H1 (cell line): ENCODE data around the gene CRHR1. TPM values are rescaled to one million over a fixed set of nuclear protein-coding genes. Genes with fewer than 3 reads are reported as not detected.

ENCODE experiments used
- CTCF ChIA-PET: fragments of 300-600 bp; sonication (Branson Sonifier 250); formaldehyde crosslinking; loops from one replicate; lab custom pipeline; 2021; ENCODE audit not compliant: partially characterized antibody; lab: Charles Lee
- POLR2A ChIA-PET: fragments of 300-600 bp; sonication (Branson Sonifier 250); formaldehyde crosslinking; loops from one replicate; lab custom pipeline; 2021; ENCODE audit warnings: inconsistent platforms; ENCODE audit not compliant: partially characterized antibody; lab: Charles Lee
- DNase-seq, 2 experiments: peaks; one replicate each; pipeline versions ENCODE4 v3.0.0 to v3.0.0-alpha.2; 2010 to 2022; ENCODE audit warnings: low spot score in 2 of 2, low read depth in 1 of 2, mixed read lengths in 1 of 2
- FAIRE-seq: peaks from 2 replicates; lab custom pipeline; 2011; peaks lifted over from hg19 to GRCh38; lab: Jason Lieb, UNC
- H2AFZ ChIP-seq: 2 replicates; pipeline ENCODE4 v1.8.1; 2012; ENCODE audit warnings: low read length, inconsistent platforms
- H2AK5ac ChIP-seq: 2 replicates; pipeline ENCODE4 v1.6.1; 2013; ENCODE audit warnings: low read depth, low read length
- H2BK120ac ChIP-seq: replicated peaks from 2 replicates; pipeline ENCODE3; 2013; ENCODE audit warnings: low read depth, low read length, inconsistent platforms
- H2BK12ac ChIP-seq: 2 replicates; pipeline ENCODE4 v1.6.1; 2013; ENCODE audit warnings: low read depth, low read length
- H2BK15ac ChIP-seq: 2 replicates; pipeline ENCODE4 v1.6.1; 2013; ENCODE audit warnings: low read length
- H2BK20ac ChIP-seq: 2 replicates; pipeline ENCODE4 v1.6.1; 2013; ENCODE audit warnings: low read length
- H2BK5ac ChIP-seq: 2 replicates; pipeline ENCODE4 v1.6.1; 2013; ENCODE audit warnings: low read depth, low read length
- H3K14ac ChIP-seq: 2 replicates; pipeline ENCODE4 v1.6.1; 2013; ENCODE audit warnings: inconsistent platforms; ENCODE audit not compliant: insufficient read length
- H3K18ac ChIP-seq: 2 replicates; pipeline ENCODE4 v1.6.1; 2013; ENCODE audit warnings: low read length; ENCODE audit errors: extremely low read depth
- H3K23ac ChIP-seq: 2 replicates; pipeline ENCODE4 v1.6.1; 2013; ENCODE audit warnings: inconsistent platforms; ENCODE audit not compliant: insufficient read length
- H3K23me2 ChIP-seq: 2 replicates; pipeline ENCODE4 v1.6.1; 2013; ENCODE audit warnings: low read depth, low read length
- H3K27ac ChIP-seq: 2 replicates; pipeline ENCODE4 v1.6.1; 2011; ENCODE audit warnings: low read depth, low read length, inconsistent platforms
- H3K27me3 ChIP-seq, 4 experiments: replicated peaks in 1 of 4; 1 replicate in 1 of 4; 2 replicates in 3 of 4; pipeline versions ENCODE4 v1.6.1 to v1.8.1; 2011 to 2013; ENCODE audit warnings: low read length in 3 of 4, mild to moderate bottlenecking in 3 of 4, inconsistent platforms in 2 of 4, mixed read lengths in 2 of 4, moderate library complexity in 1 of 4; ENCODE audit not compliant: control insufficient read depth in 3 of 4, insufficient read depth in 3 of 4; ENCODE audit errors: extremely low read depth in 1 of 4
- H3K36me3 ChIP-seq, 4 experiments: 2 replicates each; pipeline versions ENCODE4 v1.6.1 to v1.8.1; 2011 to 2013; ENCODE audit warnings: mild to moderate bottlenecking in 4 of 4, low read length in 3 of 4, moderate library complexity in 2 of 4, control low read depth in 1 of 4, inconsistent platforms in 1 of 4; ENCODE audit not compliant: insufficient read depth in 4 of 4, control insufficient read depth in 2 of 4
- H3K4ac ChIP-seq: replicated peaks from 2 replicates; pipeline ENCODE3; 2013; ENCODE audit warnings: low read length, low read depth, mixed read lengths, inconsistent platforms; ENCODE audit not compliant: insufficient read length
- H3K4me1 ChIP-seq, 4 experiments: replicated peaks in 1 of 4; 1 replicate in 1 of 4; 2 replicates in 3 of 4; pipeline versions ENCODE4 v1.6.1 to v1.8.1; 2011 to 2013; ENCODE audit warnings: low read length in 3 of 4, inconsistent platforms in 2 of 4, mixed read lengths in 1 of 4; ENCODE audit not compliant: insufficient read depth in 4 of 4, control insufficient read depth in 3 of 4
- H3K4me2 ChIP-seq, 2 experiments: 2 replicates each; pipeline versions ENCODE4 v1.6.1 to v1.8.1; 2011 to 2013; ENCODE audit warnings: low read depth in 2 of 2, low read length in 2 of 2, control low read depth in 1 of 2, inconsistent platforms in 1 of 2, mild to moderate bottlenecking in 1 of 2; ENCODE audit not compliant: insufficient read depth in 1 of 2
- H3K4me3 ChIP-seq, 4 experiments: fragments of 200-600, 300-600 bp in 1 of 4; sonication (generic), shearing (Covaris generic), sonication (Bioruptor Twin) in 1 of 4; 2 replicates each; pipeline versions ENCODE4 v1.5.1 to v1.8.1; 2011 to 2016; ENCODE audit warnings: low read length in 4 of 4, low read depth in 3 of 4, control low read depth in 2 of 4, inconsistent platforms in 2 of 4, mild to moderate bottlenecking in 2 of 4, mixed read lengths in 1 of 4, moderate library complexity in 1 of 4; ENCODE audit not compliant: insufficient read depth in 2 of 4; ENCODE audit errors: extremely low read depth in 1 of 4
- H3K56ac ChIP-seq: replicated peaks from 2 replicates; pipeline ENCODE3; 2013; ENCODE audit warnings: low read depth, mild to moderate bottlenecking, mixed read lengths, low read length, inconsistent platforms; ENCODE audit not compliant: insufficient read length
- H3K79me1 ChIP-seq: 2 replicates; pipeline ENCODE4 v1.6.1; 2013; ENCODE audit warnings: low read depth, low read length, control low read depth
- H3K79me2 ChIP-seq, 2 experiments: 2 replicates each; pipeline versions ENCODE4 v1.6.1 to v1.8.1; 2012 to 2013; ENCODE audit warnings: low read length in 2 of 2, mild to moderate bottlenecking in 2 of 2, inconsistent platforms in 1 of 2; ENCODE audit not compliant: insufficient read depth in 2 of 2, control insufficient read depth in 1 of 2
- H3K9ac ChIP-seq, 4 experiments: replicated peaks in 1 of 4; 1 replicate in 1 of 4; 2 replicates in 3 of 4; pipeline versions ENCODE4 v1.6.1 to v1.8.1; 2011 to 2013; ENCODE audit warnings: low read depth in 3 of 4, low read length in 3 of 4, control low read depth in 2 of 4, mild to moderate bottlenecking in 2 of 4, moderate library complexity in 2 of 4, inconsistent platforms in 1 of 4; ENCODE audit errors: extremely low read depth in 1 of 4
- H3K9me3 ChIP-seq, 2 experiments: 2 replicates each; pipeline versions ENCODE4 v1.6.1 to v1.8.1; 2012 to 2013; ENCODE audit warnings: mild to moderate bottlenecking in 2 of 2, moderate library complexity in 2 of 2, control low read depth in 1 of 2, inconsistent platforms in 1 of 2, low read depth in 1 of 2, low read length in 1 of 2, mixed read lengths in 1 of 2; ENCODE audit not compliant: insufficient read depth in 2 of 2
- H4K20me1 ChIP-seq, 2 experiments: replicated peaks in 1 of 2; 2 replicates each; pipeline versions ENCODE3 to v1.8.1; 2011 to 2013; ENCODE audit warnings: inconsistent platforms in 2 of 2, low read length in 2 of 2, mild to moderate bottlenecking in 1 of 2; ENCODE audit not compliant: insufficient read depth in 2 of 2, control insufficient read depth in 1 of 2
- H4K5ac ChIP-seq: 2 replicates; pipeline ENCODE4 v1.6.1; 2013; ENCODE audit warnings: low read length, low read depth, mixed read lengths, inconsistent platforms; ENCODE audit not compliant: insufficient read length
- H4K8ac ChIP-seq: 2 replicates; pipeline ENCODE4 v1.8.0; 2013; ENCODE audit warnings: mild to moderate bottlenecking, moderate library complexity, low read length, inconsistent platforms; ENCODE audit not compliant: insufficient read depth; ENCODE audit errors: extremely low read depth
- H4K91ac ChIP-seq: replicated peaks from 2 replicates; pipeline ENCODE3; 2013; ENCODE audit warnings: low read length, mixed read lengths, inconsistent platforms; ENCODE audit not compliant: insufficient read length
- CBX8 ChIP-seq: fragments of 300-800, 300-1000 bp; sonication (generic); IDR thresholded peaks from 2 replicates; pipeline ENCODE4 v1.7.1; 2016; ENCODE audit warnings: low read depth, low read length, borderline replicate concordance
- KDM1A ChIP-seq: fragments of 200-600, 300-600 bp; sonication (generic); IDR thresholded peaks from 2 replicates; pipeline ENCODE4 v1.7.1; 2016; ENCODE audit warnings: mild to moderate bottlenecking, low read length, borderline replicate concordance
- POU5F1 ChIP-seq: IDR thresholded peaks from 2 replicates; pipeline ENCODE4 v1.6.1; 2011; ENCODE audit warnings: low read depth, mild to moderate bottlenecking, low read length, moderate library complexity
- RBBP5 ChIP-seq: IDR thresholded peaks from 2 replicates; pipeline ENCODE4 v1.7.1; 2012; ENCODE audit warnings: low read depth, mild to moderate bottlenecking, inconsistent platforms, low read length, moderate library complexity, borderline replicate concordance
- SIN3A ChIP-seq, 2 experiments: IDR thresholded peaks in 1 of 2; conservative IDR thresholded peaks in 1 of 2; 2 replicates each; pipeline ENCODE4 v1.6.1; 2011 to 2012; ENCODE audit warnings: low read length in 2 of 2, improper control_type of control experiment in 1 of 2, low read depth in 1 of 2, mild to moderate bottlenecking in 1 of 2
- SIRT6 ChIP-seq: IDR thresholded peaks from one replicate; pipeline ENCODE4 v1.7.1; 2012; ENCODE audit warnings: low read length, inconsistent platforms
- SP2 ChIP-seq: IDR thresholded peaks from 2 replicates; pipeline ENCODE4 v1.6.1; 2012; ENCODE audit warnings: mild to moderate bottlenecking, low read length, inconsistent platforms
- SP4 ChIP-seq: IDR thresholded peaks from 2 replicates; pipeline ENCODE4 v1.6.1; 2012; ENCODE audit warnings: low read length, inconsistent platforms
- TAF1 ChIP-seq: IDR thresholded peaks from 2 replicates; pipeline ENCODE4 v1.6.1; 2011; ENCODE audit warnings: mild to moderate bottlenecking, low read depth, low read length
- ZNF274 ChIP-seq: IDR thresholded peaks from 2 replicates; pipeline ENCODE4 v1.7.0; 2012; ENCODE audit warnings: low read length, borderline replicate concordance; ENCODE audit errors: extremely low read depth
- WGBS, 2 experiments: shearing (Covaris generic) in 1 of 2; methylation state at CpG; one replicate each; pipeline versions ENCODE4 v1.1.6 to v1.1.7; 2013 to 2015; ENCODE audit warnings: low lambda C conversion rate in 2 of 2, mixed read lengths in 2 of 2, inconsistent platforms in 1 of 2, low coverage in 1 of 2, missing lambda C conversion rate in 1 of 2; ENCODE audit not compliant: insufficient replicate concordance in 2 of 2, insufficient coverage in 1 of 2, insufficient read length in 1 of 2; ENCODE audit errors: extremely low coverage in 1 of 2, missing lambda C conversion rate in 1 of 2; 5-methylcytosine and 5-hydroxymethylcytosine counted together
- polyA plus RNA-seq, 7 experiments: library from polyadenylated mRNA; depleted of rRNA in 3 of 7; stranded (reverse) in 5 of 7; unstranded in 2 of 7; fragments of >200 nt in 5 of 7; fragments of 200-250 nt in 2 of 7; gene quantifications; 1 replicate in 5 of 7; 2 replicates in 1 of 7; 4 replicates in 1 of 7; pipeline versions ENCODE4 v1.2.1 to v1.2.3, GENCODE V29; 2011 to 2013; ENCODE audit warnings: missing spikeins in 2 of 7, mixed read lengths in 2 of 7
- total RNA-seq: library from RNA; stranded (reverse); fragmentation: NEBNext Ultra II Directional; extraction: Animal tissue kit (Norgen Biotek cat#: 25700); gene quantifications from 2 replicates; pipeline ENCODE4 v1.2.1, GENCODE V29; 2021
- TF ChIP-seq, protein P1 (sequence below): IDR thresholded peaks from 2 replicates; pipeline ENCODE4 v1.6.1; 2011; ENCODE audit warnings: low read length, improper control_type of control experiment
- TF ChIP-seq, protein P2 (sequence below): IDR thresholded peaks from 2 replicates; pipeline ENCODE4 v1.6.1; 2012; ENCODE audit warnings: inconsistent platforms

Gene CRHR1
- total and polyA plus RNA-seq, 2 of the 8 experiments (the other 6 are each of a cell fraction or from before 2014, with no cell fraction given) = 0.56 to 1.7 TPM

DNA sequence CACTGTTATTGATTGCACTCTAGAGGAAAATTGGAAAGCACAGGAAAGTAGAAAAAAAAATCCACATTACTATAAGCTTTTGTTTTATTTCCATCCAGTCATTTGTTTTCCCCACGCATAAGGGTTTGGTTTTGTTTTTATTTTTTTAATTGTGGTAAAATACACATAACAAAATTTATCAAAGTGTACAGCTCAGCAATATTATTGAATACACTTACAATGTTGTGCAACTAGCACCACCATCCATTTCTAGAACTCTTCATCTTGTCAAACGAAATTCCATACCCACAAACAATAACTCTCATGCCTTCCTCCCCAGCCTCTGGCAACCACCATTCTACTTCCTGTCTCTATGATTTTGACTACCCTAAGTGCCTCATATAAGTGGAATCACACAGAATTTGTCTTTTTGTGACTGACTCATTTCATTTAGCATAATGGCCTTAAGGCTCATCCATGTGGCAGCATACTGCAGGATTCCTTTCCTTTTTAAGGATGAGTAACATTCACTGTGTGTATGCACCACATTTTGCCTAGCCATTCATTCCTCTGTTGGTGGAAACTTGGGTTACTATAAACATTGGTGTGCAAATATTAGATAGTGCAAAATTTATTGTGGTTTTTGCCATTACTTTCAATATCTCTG lies 71.7 kb downstream of the CRHR1 start:
- Histone ChIP-seq H2BK12ac (no peak overlapping the region), H2AFZ (no peak overlapping the region), H3K23me2 (no peaks in the 10 kb centered on the region), H3K56ac (no peak overlapping the region), H3K4me1 (0 out of 7 replicates have a peak, but pooled peaks cover 0 to 3% (median 0%) of the 10 kb centered on the region in 4 experiments), H3K9ac (no peak overlapping the region), H3K79me1 (no peaks in the 10 kb centered on the region), H4K8ac (no peak overlapping the region), H2BK120ac (no peak overlapping the region), H3K14ac (no peak overlapping the region), H2BK15ac (no peak overlapping the region), H3K4me2 (no peak overlapping the region), H2BK5ac (no peak overlapping the region), H4K5ac (no peak overlapping the region), H2BK20ac (no peak overlapping the region), H3K4me3 (no peak overlapping the region), H3K36me3 (no peaks in the 10 kb centered on the region; a peak in 1 of 8 replicates), H3K18ac (no peak overlapping the region), H3K27ac (no peak overlapping the region), H2AK5ac (no peak overlapping the region), H3K4ac (no peak overlapping the region), H3K27me3 (peaks cover 0 to 4% (median 0%) of the 10 kb centered on the region in 4 experiments; a peak in 2 of 7 replicates), H3K23ac (no peak overlapping the region), H4K20me1 (peaks cover 0 to 3% of the 10 kb centered on the region in 2 experiments), H4K91ac (no peak overlapping the region), H3K9me3 (no peaks in the 10 kb centered on the region), H3K79me2 (no peaks in the 10 kb centered on the region)
- POLR2A ChIA-PET = no interaction called here
- DNase-seq (no peak), FAIRE-seq (no peak)
- CTCF ChIA-PET = interaction anchor here (0.6 to 2.0 kb wide), 9 partner anchors 8 to 215 kb away, joined by 3 to 6 read pairs (median 3); partner anchors contain the start of gene SPPL2C
- WGBS, 2 experiments = 70% methylated on average over 2 of the region's 2 CpGs; no CpG with 5 or more reads in 1 of the 2 experiments
- TF ChIP-seq SIN3A (conservative IDR thresholded peaks at IDR 0.05 in 1 of 2, IDR thresholded peaks at IDR 0.05 in 1 of 2; ENCODE audit: low read depth in 1 of 2, low read length in 2 of 2) (no peak), CBX8 (no peak), SP2 (no peak), SIRT6 (no peak), RBBP5 (no peak), POU5F1 (no peak), TAF1 (no peak), ZNF274 (no peak), KDM1A (no peak), SP4 (no peak)
- TF ChIP-seq, protein P1, sequence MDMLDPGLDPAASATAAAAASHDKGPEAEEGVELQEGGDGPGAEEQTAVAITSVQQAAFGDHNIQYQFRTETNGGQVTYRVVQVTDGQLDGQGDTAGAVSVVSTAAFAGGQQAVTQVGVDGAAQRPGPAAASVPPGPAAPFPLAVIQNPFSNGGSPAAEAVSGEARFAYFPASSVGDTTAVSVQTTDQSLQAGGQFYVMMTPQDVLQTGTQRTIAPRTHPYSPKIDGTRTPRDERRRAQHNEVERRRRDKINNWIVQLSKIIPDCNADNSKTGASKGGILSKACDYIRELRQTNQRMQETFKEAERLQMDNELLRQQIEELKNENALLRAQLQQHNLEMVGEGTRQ = no peak
- TF ChIP-seq, protein P2, sequence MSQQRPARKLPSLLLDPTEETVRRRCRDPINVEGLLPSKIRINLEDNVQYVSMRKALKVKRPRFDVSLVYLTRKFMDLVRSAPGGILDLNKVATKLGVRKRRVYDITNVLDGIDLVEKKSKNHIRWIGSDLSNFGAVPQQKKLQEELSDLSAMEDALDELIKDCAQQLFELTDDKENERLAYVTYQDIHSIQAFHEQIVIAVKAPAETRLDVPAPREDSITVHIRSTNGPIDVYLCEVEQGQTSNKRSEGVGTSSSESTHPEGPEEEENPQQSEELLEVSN = no peak
